Epidermal melanocyte (primary cell): ENCODE results near the gene KCND2.
"Not testable (repeated sequence)": the region's sequence is repeated elsewhere in the genome, so short reads cannot be mapped to it uniquely, and the experiment has no call there.

ENCODE experiments used
- DNase-seq: peaks from one replicate; pipeline ENCODE4 v3.0.0; 2011; ENCODE audit warnings: low spot score; ENCODE audit not compliant: insufficient read length

The KCND2 gene

DNA sequence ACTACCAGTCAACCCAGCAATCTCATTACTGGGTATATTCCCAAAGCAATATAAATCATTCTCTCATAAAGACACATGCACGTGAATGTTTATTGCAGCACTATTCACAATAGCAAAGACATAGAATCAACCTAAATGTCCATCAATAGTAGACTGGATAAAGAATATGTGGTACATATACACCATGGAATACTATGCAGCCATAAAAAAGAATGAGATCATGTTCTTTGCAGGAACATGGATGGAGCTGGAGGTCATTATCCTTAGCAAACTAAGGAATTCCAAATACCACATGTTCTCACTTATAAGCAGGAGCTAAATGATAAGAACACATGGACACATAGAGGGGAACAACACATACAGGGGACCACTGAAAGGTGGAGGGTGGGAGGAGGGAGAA, 429.4 kb downstream of the KCND2 start:
- not testable (repeated sequence) for DNase-seq

DNA sequence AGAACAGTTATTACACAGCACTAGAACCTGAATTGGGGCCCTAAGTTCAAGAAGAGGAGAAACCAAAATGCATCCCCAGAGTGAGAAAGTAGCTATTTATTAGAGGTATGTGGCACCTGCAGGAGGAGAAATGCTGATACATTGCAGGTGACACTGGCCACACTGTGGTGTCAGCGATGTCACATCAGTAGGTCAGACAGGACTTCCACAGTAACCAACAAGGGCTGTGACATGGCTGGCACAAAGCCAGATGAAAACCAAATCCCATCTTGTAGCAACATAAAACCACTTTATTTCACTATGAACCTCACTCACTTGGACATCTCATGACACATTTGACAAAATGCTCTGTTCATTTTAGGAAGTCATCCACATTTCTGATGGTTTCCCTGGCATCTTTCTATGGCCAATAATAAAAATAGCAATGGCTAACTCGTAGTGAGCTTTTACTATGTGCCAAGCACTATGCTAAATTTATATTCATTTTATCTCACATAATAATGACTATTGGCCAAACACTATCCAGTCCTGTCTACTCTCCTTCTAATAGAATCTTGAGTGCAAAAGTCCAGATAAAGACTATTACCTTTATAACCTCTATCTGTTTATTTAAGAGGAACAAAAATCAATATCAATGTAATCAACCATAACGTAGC, 430.7 kb downstream of the KCND2 start:
- DNase-seq = no peak

DNA sequence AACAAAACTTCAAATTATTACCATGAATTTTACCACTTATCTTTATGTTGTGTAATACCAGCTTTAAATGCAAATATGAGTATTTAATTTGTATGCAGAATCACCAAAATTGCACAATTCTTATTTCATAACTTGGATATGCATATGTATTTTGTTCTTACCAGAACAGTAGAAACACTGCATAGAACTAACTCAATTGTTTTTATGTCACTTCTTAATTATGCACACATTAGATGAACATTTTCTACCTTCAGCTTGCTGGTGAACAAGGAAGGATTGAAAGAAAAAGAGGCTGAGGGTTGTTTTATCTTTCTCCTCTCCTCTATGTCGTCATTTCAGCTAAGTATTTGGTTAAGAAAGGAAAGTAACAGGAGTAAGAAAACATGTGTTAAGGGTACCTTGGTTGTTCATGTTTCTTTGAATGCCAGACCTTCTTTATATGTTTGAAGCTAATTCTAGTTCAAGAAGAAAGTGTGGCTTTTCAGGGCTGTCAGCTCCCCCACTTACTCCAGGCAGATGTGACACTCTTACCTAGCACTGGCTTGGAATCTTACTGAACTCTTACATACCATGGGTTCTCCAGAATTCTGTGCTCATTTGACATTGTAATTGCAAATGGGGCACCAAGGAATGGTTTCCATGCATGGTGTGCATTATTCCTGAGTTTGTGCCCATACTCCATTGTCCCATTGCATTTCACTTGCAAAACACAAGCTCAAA, 436.4 kb downstream of the KCND2 start:
- DNase-seq = no peak

DNA sequence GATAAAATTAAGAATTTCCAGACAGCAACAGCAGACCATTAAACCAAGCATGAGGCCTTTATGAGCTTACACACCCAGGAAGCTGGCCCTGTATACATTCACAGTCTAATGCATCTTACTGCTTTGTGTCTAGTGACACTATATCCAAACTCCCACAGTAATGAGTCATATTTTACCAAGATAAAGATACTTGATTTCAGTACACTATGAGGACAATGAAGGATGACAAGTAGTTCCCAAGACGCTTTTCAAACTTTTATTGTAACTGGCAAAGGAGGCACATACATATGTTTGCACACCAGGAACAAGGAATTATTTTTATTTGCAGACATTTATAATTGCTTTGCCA, 437.0 kb downstream of the KCND2 start:
- DNase-seq = no peak

DNA sequence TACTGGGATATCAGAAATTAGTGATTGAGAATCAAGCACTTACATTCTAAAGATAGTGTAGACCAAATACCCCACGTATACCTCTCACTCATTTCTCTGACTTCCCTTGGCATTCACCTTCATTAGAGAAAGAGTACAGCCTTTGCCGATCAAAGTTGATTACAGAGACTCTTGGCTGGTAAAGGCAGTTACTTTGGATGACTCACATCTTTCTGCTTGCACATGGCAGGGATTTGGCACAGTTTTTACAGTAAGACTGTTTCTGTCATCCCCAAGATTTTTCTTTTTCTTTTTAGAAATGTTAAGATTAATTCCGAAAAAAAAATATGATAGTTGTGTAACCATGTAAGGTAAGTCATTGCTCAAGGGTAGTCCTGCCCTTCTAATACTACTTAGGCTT, 442.0 kb downstream of the KCND2 start:
- no peak for DNase-seq

DNA sequence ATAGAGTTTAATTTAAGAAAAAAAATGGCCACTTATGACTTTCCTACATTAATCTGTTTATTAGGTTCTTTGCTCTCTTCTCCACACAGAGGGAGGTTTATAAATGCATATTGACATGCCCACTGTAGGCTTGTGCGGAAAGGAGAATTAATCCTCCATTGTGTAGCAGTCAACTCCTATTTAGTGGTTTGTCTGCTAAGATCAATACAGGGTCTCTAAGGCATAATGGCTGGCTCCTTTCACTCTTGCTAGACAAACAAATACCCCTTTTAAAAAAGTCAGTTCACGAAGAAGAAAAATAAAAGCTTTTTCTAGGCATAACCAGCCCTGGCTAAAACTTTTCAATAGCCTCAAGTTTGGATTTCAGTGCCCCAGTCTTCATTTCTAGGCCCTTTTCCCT, 443.3 kb downstream of the KCND2 start:
- no peak for DNase-seq

DNA sequence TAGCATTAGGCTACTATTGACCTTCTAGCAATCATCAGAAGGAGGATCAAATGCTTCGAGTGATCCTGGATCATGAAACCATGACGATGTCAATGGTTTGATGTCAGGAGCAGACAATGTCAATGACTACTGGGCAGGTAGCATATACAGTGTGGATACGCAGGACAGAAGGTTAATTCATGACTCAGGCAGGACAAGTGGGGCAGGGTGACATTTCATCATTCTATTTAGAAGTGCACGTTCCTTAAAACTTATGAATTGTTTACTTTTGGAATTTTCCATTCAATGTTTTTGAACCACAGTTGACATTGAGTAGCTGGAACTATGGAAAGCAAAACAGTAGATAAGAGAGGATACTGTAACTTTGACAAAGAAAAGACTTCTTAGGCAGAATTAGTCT, 444.2 kb downstream of the KCND2 start:
- DNase-seq = no peak

DNA sequence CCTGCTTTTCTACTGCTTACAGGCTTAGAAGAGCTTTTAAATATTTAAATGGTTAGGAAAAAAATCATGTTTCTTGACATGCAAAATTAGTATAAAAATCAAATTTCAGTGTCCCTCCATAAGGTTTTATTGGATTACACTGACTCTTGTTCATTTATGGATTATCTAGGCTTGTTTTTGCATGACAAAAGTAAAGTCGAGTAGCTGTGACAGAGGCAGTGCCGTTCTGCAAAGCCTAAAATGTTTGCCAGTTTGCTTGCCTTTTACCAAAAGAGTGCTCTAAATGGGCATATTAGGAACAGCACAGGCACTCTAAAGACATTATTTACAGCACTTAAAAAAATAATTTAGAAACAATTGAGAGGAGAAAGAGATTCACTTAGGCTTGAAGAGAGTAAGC, 445.4 kb downstream of the KCND2 start:
- DNase-seq = no peak

DNA sequence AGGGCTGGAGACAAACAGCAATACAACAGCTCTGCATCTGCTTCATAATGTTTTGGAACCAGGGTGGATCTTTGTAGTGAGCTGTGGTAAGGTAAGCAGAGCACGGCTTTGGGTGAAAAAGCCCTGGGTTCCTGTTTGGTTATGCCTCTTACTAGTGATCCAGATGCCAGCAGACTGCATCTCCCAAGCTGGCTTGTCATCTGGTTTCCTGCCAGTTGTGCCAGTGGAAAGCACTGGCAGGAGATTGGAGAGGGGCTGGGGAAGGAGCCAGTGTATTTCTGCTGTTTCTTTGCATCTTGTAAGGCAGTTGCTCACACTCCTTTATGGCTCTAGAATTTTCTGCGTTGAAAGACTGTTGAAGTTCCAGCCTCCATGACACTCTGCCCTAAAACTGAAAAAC, 447.3 kb downstream of the KCND2 start:
- no peak for DNase-seq

DNA sequence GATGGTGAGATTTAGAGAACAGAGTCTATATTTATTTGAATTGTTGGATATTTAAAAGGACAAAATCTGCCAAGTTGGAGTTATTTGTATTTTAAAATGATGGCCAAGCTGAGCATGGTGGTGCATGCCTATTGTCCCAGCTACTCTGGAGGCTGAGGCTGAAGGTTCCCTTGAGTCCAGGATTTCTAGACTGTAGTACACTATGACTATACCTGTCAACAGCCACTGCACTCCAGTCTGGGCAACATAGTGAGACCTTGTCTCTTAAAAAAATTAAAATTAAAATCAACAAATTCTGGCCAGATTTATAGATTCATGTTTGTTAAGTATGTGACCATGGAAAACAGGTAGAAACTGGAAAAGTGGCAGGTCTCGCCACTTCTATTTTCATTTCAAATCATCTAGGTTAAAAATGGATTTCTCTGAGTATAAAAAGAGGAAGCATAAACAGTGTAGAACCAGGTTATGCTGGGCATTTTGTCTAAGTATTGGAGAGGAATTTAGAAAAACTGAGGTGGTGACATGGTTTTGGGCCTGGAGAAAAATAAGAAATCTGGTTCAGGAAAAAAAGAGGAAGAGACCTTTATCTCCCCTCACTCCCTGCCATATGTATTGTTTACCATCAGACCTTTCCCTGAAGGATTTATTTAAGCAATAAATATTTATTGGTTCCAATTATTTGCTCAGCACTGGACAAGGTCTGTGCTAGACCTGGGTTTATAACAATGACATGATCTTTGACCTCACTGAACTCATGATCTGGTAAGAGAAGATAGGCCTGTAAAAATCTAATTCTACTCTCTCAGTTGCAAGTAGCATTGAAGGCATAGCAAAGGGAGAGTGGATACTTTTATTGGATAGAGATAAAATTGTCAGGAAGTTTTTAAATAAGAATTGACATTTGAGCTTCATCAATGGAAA, 450.8 kb downstream of the KCND2 start:
- DNase-seq = no peak

DNA sequence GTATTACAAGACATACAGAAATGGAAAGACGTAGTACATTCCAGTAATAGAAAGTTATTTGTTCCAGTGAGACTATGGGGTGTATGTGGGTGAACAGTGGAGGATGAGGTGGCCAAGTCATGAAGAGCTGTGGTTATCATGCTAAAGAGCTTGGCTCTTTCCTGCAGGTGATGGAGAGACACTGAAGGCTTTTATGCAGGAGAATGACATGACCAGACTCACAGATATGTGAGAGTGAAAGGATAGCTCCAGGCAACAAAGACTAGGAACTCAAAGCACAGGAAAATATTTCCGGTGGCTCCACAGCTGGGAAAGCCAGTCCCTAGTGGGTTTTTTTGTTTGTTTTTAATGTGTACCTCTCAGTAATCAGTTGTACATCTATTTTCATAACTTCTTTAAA, 451.5 kb downstream of the KCND2 start:
- DNase-seq = no peak

DNA sequence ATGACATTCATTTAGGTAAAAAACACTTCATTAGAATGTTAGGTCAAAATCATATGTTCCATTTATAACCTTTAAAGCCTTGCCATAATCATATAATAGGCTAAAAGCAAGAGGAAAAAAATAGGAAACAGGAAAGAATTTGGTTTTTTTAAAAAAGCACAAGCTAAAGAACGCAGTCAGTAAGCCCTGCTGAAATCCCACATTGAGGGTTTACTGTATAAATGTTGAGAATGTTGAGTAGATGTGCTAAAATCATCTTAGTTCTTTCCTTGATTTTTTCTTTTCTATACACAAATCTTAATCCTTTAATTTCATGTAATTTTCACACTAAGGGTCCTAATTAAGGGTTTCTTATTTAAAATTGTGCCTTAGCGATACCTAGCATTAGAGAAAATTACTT, 452.0 kb downstream of the KCND2 start:
- DNase-seq = no peak

DNA sequence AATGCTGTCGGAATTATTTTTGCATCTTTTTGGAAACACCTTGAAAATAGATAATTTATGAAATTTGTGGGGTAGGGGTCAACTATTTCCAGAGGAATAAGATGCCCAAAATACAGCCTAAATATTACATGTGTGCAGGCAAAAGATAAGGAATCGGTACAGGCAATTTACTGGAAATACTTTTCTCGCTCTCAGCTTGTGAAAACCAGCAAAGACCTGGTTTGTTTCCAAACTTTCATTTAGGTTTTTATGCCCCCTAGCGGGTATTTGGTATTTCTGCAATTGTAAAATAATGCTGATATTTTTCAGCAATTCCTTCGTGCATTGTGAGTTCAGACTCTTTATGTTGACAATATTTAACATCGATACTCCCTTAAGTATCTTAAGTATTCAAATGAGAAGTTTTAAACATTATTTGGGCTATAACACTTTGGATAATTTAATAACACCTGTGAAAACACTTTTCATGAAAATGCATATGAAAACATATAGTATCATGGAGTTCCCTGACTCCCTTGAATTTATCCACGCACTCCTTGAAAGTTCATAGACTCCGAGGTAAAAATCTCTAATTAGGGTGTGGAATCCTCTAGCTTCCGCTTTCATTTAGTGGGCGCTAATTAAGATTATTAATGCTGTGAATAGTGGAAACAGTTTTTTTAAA, 452.5 kb downstream of the KCND2 start:
- DNase-seq = peak; percentile 25

DNA sequence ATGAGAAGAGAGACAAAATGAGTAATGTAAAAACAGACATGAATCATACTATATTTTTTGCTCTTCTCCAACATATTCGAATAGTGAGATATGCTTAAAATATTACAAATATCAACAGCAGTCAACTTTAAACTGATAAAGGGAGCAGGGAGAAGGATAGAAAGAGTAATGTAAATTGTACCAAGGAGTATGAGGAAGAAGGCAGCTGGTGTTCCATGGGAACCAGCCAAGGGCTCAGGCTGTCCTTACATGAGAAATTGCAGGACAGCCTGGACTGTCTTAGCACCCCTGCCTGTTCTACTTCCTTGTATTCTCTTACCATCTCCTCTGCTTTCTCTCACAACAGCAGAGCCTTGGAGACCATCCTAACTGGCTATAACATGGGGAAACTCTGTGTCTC, 456.3 kb downstream of the KCND2 start:
- no peak for DNase-seq

DNA sequence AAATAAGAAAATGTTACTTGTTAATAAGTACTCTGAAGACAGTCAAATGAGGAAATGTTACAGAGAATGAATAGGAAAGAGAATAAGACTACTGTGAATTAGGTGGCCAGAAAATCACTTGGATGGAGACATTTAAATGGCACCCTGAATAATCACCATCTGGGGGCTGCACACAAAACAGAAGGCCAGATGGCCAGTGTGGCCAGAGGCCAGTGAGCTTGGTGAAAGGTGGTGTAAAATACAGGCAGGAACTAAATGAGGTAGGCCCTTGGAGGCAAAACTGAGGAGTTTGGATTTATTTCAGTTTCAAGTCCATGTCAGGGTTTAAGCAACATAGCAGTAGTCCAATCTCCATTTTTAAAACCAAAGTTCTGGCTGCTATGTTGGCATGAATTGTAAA, 458.3 kb downstream of the KCND2 start:
- DNase-seq = no peak

DNA sequence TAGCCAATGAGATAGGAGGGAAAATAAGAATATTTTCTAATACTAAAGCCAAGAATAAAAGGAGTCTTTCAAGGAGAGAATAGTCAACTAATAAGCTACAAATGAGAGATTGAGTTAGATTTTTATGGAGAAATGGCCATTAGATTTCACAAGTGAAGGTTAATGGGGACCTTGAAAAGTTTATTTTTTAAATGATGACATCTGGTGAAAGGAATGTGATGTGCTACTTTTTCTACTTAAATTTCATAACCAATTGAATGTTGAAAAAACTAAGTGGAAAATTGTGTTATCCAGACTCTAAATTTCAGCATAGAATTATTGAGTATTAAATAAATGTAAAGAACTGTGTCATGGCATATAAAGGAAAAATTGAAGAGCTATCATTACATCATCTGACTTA, 459.3 kb downstream of the KCND2 start:
- DNase-seq = no peak

DNA sequence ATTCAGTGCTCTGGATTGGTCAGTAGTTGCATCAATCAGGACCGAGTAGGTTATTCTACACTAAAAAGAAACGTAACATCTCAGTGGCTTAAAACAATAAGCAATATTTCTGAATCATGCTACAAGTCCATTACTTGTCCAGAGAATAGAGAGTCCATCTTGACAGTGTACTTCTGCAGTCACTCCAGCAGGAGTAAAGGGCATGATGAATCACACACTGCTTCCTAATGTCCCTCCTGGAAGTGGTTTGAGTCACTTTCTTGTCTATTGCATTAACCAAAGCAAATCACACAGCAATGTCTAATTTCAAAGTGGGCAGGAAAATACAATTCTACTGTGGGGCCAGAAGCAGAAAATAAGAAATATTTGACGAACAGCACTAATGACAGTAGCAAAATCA, 460.2 kb downstream of the KCND2 start:
- DNase-seq = no peak

DNA sequence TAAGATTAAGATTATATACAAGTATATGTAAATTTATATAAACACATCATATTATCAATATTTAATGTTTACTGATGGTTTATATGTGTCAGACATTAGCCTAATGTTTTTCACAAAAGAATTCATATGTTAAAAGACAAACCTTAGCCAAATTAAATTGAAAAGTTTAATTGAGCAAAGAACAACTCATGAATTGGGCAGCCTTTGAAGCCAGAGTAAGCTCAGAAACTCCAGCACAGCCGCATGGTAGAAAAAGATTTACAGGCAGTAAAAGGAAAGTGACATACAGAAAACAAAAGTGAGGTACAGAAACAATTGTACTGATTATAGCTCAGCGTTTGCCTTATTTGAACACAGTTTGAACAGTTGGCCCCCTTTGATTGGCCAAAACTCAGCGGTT, 460.9 kb downstream of the KCND2 start:
- no peak for DNase-seq

DNA sequence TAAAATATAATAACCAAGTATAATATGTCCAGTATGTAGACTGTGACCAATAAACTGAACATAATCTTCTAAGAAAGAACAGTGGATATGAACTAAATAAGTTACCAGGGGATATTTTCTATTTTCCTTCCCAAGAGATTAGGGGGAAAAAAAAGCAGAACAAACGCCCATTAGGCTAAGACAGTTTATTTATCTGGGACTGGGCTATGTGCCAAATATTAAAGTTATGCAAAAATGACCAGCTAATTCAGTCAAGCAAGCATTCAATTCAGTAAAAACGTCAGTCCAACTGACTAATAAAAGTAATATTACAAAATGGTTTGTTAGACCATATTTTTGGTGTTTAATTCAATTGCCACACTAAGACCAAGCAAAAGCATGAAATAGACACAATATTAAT, 462.8 kb downstream of the KCND2 start:
- DNase-seq = no peak

DNA sequence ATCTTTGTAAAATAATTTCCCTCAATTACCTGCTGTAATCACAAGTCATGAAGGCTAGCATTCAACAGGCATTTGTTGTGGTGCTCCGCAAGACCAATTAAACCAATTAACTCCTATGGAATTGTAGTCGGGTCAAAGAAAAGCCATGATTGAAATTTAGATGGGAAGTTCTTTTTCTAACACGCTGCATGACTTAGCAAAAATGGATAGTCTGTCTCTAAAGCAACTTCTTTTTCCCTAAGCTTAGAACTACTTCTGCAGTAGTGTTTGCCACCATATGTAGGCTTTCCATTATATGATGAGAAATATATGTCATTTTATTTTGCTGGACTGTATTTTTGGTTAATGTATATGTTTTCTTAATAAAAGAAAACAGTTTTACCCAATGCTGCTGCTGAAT, 465.8 kb downstream of the KCND2 start:
- DNase-seq = no peak

DNA sequence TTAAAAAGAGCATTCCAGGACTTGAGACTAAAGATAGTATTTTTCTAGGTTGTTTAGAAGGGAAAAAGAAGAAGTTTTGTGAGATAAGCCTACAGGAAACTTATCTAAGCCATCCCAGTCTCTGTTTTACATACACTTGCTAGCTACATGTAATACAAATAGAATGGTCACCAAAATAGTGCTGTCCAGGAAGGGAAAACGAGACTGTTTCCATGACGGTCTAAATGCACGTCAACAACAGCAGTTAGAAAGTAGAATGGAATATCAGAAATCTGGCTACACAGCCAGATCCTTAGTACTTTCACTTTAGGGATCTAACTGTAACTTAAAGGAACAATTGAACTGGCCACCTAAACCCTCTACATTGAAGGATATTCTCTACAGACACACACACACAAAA, 467.4 kb downstream of the KCND2 start:
- DNase-seq = no peak
